SHP77 treated with DMSO at 0.1 percent for 48 hours (cell line): ENCODE results near the gene HAUS5.

Experiments
- DNase-seq: peaks from one replicate; lab custom pipeline; 2025; lab: John Stamatoyannopoulos, UW

The HAUS5 gene

DNA sequence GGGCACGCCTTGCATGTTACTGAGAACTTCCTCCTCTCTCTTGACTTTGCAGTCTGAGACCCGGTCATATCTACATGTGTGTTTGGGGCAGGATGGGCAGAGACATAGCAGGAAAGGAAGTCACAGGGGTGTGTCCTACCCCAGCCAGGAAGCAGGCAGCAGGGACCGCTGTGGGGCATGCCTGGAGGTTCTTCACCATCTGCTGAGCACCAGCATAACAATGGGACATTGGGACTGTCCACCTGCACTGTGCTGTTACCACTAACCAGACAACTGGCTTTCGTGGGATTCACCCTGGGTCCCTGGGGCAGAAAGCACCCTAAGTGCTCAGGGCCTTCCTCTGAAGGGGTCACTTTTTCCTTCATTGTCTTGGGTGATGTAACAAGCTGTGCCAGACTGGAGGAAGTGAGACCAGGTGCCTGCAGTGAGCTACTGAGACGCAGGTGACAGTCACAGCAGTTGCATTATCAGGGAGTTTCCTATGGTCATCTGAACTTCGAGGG, 2.6 kb upstream of the HAUS5 start:
- no peak for DNase-seq

DNA sequence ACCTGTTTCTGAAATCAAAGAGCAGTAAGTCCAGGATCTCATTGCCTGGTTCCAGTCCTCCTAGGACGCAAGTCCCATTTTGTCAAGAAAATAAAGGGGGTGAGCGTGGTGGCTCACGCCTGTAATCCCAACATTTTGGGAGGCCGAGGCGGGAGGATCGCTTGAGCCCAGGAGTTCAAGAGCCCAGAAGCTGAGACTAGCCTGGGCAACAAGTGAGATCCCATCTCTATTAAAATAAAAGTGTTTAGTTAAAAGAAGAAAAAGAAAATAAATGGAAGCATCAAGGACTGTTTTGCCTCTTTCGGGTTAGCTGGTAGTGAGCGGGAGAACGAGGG, 344 bp upstream of the HAUS5 start:
- no peak for DNase-seq

DNA sequence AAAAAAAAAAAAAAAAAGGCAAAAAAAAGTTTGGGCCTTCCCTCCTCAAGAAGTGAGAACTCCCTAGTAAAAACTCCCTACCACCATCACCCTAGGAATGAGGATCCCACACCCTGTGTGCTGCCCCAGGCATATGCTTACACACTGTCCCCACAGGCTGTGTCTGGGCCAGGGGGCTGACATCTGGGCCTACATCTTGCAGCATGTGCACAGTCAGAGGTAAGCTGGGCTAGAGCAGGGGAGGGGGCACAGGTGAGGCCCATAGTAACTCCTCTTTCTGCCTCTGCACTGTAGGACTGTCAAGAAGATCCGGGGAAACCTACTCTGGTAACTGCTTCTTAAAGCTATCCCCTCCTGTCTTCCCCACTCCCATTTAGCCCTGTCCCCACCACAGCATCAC, 1.0 kb downstream of the HAUS5 start:
- no peak for DNase-seq

DNA sequence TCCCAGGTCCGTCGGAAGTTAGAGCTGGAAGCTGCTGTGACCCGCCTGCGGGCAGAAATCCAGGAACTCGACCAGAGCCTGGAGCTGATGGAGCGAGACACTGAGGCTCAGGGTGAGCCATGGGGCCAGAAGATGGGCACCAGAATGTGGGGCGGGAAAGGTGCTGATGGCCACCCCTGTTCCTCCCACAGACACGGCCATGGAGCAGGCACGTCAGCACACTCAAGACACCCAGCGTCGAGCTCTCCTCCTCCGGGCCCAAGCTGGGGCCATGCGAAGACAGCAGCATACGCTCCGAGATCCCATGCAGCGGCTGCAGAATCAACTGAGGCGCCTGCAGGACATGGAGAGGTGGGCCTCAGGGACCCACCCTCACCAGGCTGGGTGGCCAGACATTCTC, 2.5 kb downstream of the HAUS5 start:
- no peak for DNase-seq

DNA sequence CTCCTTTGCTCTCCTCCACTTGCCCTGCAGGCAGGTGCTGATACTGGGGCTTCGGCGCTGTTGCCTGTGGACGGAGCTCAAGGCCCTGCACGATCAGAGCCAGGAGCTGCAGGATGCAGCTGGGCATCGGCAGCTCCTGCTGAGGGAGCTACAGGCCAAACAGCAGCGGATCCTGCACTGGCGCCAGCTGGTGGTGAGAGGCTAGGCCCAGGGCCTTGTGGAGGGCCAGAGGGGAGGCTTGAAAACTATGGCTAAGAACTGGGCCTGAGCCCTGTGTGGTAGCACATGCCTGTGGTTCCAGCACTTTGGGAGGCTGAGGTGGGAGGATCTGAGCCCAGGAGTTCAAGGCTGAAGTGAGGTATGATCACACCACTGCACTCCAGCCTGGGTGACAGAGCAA, 6.3 kb downstream of the HAUS5 start:
- DNase-seq, result no peak

DNA sequence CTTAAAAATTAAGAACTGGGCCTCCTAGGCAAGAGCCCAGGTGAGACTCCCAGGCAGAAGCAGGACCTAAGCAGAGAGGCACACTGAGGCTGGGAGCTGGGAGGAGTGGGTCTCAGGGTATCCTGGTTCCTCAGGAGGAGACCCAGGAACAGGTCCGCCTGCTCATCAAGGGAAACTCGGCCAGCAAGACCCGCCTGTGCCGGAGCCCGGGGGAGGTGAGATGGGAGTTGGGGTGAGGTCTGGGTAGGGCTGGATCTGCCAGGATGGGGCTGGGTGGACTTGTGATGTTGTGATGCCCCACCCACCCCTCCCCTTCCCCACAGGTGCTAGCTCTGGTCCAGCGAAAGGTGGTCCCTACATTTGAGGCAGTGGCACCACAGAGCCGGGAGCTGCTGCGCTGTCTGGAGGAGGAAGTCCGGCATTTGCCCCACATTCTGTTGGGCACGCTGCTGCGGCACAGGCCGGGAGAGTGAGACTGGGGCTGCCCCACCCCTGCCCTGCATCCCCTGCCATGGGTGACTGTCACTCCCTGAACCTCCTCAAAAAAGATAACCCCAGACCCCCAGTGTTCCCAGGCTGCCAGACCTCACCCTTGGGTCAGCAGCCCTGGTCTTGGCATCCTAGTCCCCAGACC, 6.9 kb downstream of the HAUS5 start:
- DNase-seq, result no peak

DNA sequence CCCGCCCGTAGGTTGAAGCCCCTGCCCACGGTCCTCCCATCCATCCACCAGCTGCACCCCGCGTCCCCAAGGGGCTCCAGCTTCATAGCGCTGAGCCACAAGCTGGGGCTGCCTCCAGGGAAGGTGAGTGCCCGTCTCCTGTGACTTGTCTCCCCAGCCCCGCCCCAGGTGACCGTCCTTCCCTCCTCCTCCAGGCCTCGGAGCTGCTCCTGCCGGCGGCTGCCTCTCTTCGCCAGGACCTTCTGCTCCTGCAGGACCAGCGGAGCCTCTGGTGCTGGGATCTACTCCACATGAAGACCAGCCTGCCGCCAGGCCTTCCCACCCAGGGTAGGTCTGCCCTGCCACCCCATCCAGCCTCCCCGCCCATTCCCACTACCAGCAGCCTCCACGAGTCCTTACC, 7.5 kb downstream of the HAUS5 start:
- no peak for DNase-seq

DNA sequence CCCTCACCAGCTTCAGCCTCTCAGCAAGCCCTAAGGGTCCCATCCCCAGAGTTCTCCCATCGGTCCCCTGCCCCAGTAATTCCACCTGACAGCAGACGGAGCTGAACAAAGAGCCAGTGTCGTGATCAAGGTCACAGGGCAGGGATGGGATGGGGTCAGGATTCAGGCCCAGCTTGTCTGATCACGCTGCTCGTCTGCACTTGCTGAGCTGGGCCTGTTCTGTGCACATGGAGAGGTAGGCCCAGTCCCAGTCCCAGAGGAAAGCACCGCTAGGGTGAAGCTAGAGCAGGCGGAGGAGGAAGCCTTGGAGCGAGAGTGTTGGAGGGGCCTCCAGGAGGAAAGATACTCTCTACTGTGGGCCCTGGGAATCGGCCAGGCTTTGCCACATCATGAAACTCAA, 9.2 kb downstream of the HAUS5 start:
- DNase-seq, result no peak

DNA sequence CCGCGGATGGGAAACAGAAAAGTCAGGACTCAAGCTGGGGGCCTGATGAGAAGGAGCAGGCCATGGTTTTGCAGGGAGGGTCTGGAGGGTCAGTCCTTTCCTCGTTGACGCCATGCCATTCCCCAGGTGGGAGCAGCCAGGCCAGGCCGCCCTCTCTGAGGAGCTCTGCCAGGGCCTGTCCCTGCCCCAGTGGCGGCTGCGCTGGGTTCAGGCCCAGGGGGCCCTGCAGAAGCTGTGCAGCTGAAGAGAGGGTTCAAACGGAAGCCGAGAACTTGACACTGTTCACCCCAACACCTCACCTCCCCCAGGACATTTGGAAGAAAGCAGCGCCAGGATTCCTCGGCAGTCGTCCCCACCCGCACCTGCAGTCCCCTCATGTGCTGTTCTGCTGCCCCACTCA, 10.2 kb downstream of the HAUS5 start:
- DNase-seq, result no peak

DNA sequence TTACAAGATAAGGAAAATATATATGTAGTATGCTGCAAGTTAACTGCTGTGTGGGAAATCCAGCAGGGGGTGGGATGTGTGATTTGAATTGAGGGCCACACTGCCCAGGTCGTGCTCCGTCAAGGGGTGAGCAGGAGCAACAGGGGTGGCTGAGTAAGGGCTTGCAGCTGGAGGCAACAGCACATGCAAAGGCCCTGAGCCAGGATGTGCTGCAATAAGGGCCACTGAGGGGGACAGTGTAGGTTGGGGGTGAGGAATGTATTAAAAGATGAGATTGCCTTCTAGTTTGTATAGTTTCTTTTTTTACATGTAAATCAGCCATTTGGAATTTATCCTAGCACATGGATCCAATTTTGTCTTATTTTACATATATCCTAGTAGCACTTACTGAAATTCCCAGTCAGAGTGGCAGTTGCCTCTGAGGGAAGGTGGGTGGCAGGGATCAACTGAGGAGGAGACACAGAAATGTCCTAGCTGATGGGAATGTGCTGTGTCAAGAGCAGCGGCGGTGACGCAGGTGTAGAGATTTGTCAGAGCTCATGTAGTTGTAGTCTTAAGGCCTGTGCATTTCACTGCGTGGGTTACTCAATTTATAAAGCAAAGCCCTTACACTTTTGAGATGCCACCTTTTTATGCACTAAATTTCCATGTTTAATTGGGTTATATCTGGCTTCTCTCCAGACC, 10.9 kb downstream of the HAUS5 start:
- no peak for DNase-seq

DNA sequence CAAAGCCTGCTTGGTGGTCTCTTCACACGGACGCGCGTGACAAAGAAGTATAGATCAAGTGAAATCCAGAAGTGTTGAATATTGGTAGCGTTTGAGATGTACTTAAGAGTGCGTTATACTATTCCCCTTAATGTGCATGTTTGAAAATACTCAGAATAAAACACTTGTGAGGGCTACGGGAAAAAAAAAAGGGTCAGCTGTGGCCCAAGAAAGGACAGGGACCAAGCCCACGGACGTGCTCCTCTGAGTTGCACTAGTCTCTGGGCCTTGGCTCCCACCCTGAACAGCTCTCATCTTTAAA, 15.7 kb downstream of the HAUS5 start:
- DNase-seq, result no peak

DNA sequence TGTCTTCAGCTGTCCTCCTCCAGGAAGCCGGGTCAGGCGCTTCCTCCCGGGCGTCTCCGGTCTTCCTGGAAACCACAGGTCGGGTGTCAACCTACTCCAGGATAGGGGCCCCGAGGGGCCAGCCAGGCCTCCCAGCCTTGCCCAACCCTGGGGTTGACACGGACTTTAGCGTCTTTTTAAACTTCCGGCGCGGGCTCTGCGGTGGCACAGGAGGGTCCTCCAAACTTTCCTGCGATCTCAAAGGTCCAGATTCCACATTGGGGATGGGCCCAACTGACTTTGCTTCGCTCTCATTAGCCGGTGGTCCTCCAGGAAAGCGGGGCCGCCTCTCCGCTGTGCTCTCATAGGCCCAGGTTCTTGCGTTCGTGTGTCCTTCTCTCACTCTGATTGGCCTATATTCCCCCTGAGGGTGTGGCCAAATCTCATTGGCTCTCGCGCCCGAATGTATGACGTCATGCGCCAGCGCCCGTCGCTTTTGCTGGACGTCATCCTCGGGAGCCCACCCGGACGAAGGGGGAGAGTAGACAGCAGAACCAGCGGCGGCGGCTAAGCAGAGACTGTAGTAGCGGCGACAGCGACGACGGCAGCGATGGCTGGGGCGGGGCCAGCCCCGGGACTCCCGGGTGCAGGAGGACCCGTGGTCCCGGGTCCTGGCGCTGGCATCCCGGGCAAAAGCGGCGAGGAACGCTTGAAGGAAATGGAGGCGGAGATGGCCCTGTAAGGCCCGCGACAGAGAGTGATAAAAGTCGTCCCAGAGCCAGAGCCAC, 16.2 kb downstream of the HAUS5 start, which contains the start of gene RBM42:
Gene RBM42, plus strand, starts transcription at position 472 of the 767 bp plus-strand sequence. Its CDS starts 118 bp downstream, at position 590.
- peak; percentile 94 for DNase-seq

DNA sequence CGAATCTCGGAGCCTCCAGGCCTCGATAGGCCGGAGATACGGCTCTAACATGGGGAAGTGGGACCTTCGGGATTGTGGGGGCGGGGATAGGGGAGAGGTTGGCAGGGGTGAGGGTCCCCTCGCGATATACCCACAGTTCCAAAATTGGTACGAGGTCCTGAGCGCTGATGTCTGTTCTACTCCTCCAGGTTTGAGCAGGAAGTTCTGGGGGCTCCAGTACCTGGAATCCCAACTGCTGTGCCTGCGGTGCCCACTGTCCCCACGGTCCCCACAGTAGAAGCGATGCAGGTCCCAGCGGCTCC, 16.7 kb downstream of the HAUS5 start:
- no peak for DNase-seq

DNA sequence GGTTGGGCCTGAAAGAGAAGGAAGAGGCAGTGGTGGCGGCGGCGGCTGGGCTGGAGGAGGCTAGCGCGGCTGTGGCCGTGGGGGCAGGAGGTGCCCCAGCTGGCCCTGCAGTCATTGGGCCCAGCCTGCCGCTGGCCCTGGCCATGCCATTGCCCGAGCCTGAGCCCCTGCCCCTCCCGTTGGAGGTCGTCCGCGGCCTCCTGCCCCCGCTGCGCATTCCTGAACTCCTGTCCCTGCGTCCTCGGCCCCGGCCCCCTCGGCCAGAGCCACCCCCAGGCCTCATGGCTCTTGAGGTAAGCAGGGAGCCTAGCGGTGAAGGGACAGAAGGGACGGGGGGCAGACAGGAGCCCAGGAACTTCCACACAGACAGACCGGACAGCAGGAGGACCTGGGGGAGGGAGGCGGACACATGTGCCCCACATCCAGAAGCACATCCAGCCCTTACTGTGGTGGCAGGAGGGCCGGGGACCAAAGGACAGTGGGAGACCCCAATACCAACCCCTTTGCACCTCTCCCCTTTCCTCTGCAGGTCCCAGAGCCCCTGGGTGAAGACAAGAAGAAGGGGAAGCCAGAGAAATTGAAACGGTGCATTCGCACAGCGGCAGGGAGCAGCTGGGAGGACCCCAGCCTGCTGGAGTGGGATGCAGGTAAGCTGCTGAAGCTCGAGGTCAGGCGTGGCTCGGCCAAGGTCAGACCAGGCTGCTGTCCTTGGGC, 21.3 kb downstream of the HAUS5 start:
- no peak for DNase-seq

DNA sequence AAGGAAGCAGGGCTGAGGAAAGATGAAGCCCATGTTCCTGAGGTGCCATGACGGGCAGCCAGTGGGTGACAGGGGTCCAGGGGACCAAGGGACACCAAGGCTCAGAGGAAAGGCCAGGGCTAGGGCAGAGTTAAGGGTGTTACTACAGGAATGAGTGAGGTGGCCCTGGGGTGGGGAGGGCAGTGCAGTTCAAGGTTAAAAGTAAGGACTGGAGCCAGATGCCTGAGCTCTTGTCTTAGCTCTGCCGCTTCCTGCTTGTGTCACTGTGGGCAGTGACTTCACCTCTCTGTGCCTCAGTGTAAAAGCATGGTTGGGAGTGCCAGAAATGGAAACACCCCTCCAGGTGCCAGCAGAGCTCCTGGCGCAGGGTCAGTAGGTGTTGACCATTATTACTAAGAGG, 24.1 kb downstream of the HAUS5 start:
- DNase-seq, result no peak

DNA sequence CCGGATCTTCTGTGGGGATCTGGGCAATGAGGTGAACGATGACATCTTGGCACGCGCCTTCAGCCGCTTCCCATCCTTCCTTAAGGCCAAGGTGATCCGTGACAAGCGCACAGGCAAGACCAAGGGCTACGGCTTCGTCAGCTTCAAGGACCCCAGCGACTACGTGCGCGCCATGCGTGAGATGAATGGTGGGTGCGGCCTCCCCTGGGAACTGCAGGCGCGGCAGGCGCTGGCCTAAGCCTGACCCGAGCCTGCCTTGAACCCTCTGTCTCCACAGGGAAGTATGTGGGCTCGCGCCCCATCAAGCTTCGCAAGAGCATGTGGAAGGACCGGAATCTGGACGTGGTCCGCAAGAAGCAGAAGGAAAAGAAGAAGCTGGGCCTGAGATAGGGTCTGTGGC, 24.6 kb downstream of the HAUS5 start:
- no peak for DNase-seq

DNA sequence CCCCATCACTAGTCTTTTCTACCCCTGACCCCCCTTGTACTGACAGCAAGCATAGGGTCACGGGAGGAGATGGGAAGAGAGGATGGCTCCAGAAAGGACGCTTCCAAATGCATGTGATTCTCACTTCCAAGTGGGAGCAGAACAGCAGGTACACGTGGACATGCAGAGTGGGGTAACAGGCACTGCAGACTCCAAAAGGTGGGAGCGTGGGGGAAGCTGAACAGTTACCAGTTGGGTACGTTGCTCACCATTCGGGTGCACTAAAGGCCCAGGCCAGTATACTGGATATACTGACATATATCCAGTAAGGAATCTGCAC, 26.7 kb downstream of the HAUS5 start:
- DNase-seq, result no peak

DNA sequence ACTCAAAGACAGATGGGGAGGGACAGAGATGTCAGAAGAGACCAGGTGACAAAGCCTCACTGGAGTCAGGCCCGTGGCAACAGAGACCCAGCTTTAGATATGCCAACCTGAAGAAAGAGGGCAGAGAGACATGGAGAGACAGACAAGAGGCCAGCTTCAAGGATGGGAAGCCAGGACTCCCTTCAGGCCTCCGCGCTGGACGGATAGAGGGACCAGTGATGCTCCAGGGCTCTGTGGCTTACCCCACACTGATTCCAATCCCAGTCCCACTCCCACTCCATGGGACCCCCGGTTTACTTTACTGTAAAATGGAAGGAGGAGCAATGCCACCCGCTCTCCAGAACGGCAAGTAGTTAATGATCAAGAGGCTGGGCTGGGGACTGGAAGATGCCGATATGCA, 27.3 kb downstream of the HAUS5 start:
- DNase-seq, result no peak

DNA sequence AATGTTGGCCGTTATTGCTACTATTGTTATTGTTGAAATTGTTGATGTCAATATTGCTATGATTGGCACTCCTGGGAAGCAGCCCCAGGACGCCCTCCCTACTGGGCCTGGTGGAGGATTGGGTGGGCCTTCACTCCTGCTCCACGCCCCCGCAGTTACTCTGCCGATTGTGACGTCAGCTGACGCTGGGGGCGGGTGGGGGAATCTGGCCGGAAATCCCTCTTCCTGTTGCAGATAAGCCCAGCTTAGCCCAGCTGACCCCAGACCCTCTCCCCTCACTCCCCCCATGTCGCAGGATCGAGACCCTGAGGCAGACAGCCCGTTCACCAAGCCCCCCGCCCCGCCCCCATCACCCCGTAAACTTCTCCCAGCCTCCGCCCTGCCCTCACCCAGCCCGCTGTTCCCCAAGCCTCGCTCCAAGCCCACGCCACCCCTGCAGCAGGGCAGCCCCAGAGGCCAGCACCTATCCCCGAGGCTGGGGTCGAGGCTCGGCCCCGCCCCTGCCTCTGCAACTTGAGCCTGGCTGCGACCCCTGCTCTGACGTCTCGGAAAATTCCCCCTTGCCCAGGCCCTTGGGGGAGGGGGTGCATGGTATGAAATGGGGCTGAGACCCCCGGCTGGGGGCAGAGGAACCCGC, 29.1 kb downstream of the HAUS5 start, which contains the start of gene ETV2:
Gene ETV2, plus strand, starts transcription at position 231 of the 637 bp plus-strand sequence. CDS start 716 bp downstream, outside the sequence.
- DNase-seq, result no peak

DNA sequence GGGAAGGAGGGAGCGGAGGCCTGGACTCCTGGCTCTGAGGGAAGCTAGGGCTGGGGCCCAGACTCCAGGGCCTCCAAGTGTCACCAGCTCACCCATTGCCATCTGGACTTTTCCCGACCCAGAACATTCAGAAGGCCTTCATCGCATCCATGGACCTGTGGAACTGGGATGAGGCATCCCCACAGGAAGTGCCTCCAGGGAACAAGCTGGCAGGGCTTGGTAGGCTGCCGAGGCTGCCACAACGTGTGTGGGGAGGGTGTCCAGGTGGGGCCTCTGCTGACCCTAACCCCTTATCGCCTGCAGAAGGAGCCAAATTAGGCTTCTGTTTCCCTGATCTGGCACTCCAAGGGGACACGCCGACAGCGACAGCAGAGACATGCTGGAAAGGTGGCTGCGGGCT, 29.8 kb downstream of the HAUS5 start:
- DNase-seq, result no peak

DNA sequence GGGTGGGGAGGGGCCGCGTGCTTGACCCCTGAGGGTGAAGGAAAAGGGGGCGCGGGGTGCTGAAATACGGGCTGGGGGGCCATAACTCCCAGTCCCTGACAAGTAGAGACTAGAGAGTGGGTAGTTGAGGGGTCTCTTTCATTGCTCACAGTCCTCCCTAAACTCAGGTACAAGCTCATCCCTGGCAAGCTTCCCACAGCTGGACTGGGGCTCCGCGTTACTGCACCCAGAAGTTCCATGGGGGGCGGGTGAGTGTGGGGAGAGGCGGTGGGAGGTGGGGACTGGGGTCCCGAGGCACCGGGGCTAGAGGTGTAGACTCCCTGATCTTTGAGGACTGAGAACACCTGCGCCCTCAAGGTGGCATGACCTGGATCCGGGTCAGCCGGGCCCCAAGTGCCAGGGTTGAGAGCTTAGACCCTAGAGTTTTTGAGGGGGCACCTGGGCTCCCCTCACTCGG, 30.3 kb downstream of the HAUS5 start:
- no peak for DNase-seq
